ENCODE measurements around the gene FOXP1. TPM values are rescaled to one million over a fixed set of nuclear protein-coding genes. Genes with fewer than 3 reads are reported as not detected.

Gene FOXP1
- total RNA-seq, 1 experiment from 2014 or later = 24.7 TPM

DNA sequence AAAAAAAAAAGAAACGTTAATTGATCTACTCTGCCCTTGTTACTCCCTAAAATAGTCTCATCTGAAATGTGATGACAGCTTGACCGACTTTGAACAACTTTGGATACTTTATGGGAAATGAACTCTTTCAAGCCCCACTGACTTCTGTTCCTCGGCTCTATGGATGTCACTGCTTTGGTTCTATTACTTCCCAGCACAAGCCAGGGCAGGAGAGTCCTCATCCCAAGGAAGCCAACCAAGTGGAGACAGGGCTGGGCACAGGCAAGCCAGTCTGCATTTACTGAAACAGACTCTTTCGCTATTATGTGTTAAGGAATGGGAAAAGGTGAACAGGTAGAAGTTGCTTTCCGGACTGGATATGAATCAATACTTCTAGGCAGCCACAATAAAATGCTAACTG, 444.0 kb downstream of the FOXP1 start:
- DNase-seq = no peak
- no peaks in the 10 kb centered on the region for H3K36me3 ChIP-seq (replicated peaks; ENCODE audit: control insufficient read depth, insufficient read depth, low read length)
- H3K4me3 ChIP-seq (ENCODE audit: insufficient read depth, low read depth, low read length) = no peak overlapping the region
- H3K27me3 ChIP-seq (ENCODE audit: control insufficient read depth, insufficient read depth, low read length) = no peaks in the 10 kb centered on the region

DNA sequence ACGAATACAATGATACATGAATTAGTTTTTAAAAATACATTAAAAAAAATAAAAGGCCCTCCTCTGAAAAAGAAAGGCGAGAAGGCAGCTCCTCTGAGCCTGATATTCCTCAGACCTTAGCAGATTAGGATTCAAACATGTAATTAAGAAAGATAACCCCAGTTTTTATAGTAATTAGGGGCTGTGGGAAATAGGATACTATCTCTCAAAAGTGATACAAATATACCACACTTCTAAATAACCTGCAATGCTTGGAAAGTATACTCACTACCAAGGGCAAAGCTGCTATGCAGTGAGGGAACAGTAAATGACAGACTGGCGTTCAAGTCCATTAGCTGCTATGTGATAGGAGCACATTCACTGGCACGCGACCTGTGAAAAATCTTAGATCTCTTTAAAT, 445.1 kb downstream of the FOXP1 start:
- Histone ChIP-seq H3K27me3 (ENCODE audit: control insufficient read depth, insufficient read depth, low read length) (no peaks in the 10 kb centered on the region), H3K4me3 (ENCODE audit: insufficient read depth, low read depth, low read length) (no peak overlapping the region), H3K36me3 (replicated peaks; ENCODE audit: control insufficient read depth, insufficient read depth, low read length) (no peaks in the 10 kb centered on the region)
- no peak for DNase-seq

DNA sequence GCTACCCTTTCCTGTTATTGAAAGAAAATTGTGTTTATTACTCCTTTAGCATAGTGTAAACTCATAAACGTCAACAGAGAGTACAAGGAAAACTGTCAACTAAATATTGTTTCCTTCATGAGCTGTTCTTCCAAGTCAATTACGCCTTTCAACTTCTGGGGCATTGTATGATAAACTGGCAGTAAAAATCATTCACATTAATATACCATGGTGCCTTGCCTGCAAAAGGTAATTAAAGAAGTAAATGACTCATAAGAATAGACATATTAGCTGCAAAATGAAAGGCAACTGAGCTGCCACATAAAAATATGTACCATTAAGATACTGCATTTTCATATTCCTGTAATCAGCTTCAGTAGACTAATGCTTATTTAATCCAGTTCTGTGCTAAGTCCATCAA, 447.3 kb downstream of the FOXP1 start:
- DNase-seq = no peak
- Histone ChIP-seq H3K4me3 (ENCODE audit: insufficient read depth, low read depth, low read length) (no peak overlapping the region), H3K27me3 (ENCODE audit: control insufficient read depth, insufficient read depth, low read length) (no peaks in the 10 kb centered on the region), H3K36me3 (replicated peaks; ENCODE audit: control insufficient read depth, insufficient read depth, low read length) (no peaks in the 10 kb centered on the region)

DNA sequence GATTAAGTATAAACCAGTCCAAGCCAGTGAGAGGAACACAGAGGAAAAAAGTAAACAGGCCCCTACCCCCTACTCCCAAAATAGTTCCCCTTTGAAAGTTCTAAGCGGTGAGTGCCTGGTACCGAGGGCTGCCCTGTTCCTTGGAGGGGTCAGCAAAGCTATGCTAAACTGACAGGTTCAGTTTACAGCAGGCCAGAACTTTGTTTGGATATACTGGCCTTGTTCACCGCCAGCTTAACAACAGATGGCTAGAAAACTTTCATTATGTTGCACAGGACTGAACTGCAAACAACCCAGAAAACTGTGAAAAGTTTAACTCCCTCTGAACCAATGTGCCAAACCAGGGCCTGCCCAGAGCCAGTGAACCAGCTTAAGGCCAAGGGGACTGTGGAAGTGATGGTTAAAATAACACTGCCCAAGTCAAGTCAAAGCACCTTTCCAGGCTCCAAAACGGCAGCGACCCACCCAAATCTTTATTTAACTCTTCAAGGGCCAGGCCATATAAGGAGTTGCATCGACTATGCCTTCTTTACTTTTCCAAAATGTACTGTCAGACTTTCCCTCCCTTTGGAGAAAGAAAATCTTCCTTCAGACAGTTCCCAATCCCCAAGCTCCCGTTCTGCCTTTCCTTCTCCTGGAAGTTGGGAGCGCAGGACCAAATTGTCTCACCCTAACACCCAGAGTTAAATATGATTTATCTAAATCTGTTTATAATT, 448.0 kb downstream of the FOXP1 start:
- Histone ChIP-seq H3K4me3 (ENCODE audit: insufficient read depth, low read depth, low read length) (no peak overlapping the region), H3K27me3 (ENCODE audit: control insufficient read depth, insufficient read depth, low read length) (no peaks in the 10 kb centered on the region), H3K36me3 (replicated peaks; ENCODE audit: control insufficient read depth, insufficient read depth, low read length) (no peaks in the 10 kb centered on the region)
- DNase-seq = no peak

DNA sequence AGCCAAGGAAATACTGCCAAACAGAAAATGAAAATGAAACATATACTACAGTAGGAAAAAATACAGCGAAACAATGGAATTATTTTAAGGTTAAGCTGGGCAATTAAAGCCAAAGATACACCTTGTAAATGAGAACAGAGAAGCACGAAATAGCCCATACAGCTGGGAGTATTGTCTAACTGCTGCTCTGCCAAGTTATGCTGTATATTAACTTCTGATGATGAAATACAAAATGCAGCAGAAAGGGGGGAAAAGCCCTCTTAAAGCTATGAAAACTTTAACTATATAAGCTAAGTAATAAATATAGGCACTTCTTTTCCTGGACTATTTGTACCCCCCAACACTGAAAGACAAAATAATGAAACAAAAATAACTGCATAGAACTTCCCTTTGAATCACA, 449.0 kb downstream of the FOXP1 start:
- Histone ChIP-seq H3K27me3 (ENCODE audit: control insufficient read depth, insufficient read depth, low read length) (no peaks in the 10 kb centered on the region), H3K36me3 (replicated peaks; ENCODE audit: control insufficient read depth, insufficient read depth, low read length) (no peaks in the 10 kb centered on the region), H3K4me3 (ENCODE audit: insufficient read depth, low read depth, low read length) (no peak overlapping the region)
- DNase-seq = no peak

DNA sequence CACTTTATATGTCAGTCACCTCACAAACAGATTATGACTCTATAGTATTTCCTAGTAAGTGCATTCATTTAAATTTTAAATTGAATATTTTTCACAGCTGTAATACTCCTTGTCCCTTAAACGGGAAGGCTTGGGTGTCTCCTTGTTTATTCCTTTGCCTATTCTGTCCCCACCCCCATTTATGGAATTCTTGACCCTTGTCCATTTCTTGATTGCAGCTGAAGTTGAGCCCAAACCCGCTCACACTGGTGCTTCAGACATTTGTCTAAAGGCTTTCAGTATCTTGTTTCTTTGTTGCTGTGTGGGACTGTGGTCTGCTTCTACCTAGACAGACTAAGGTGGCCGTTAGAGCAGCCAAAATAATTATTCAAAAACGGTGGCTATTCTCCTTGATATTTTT, 449.7 kb downstream of the FOXP1 start:
- DNase-seq = no peak
- no peaks in the 10 kb centered on the region for H3K36me3 ChIP-seq (replicated peaks; ENCODE audit: control insufficient read depth, insufficient read depth, low read length)

DNA sequence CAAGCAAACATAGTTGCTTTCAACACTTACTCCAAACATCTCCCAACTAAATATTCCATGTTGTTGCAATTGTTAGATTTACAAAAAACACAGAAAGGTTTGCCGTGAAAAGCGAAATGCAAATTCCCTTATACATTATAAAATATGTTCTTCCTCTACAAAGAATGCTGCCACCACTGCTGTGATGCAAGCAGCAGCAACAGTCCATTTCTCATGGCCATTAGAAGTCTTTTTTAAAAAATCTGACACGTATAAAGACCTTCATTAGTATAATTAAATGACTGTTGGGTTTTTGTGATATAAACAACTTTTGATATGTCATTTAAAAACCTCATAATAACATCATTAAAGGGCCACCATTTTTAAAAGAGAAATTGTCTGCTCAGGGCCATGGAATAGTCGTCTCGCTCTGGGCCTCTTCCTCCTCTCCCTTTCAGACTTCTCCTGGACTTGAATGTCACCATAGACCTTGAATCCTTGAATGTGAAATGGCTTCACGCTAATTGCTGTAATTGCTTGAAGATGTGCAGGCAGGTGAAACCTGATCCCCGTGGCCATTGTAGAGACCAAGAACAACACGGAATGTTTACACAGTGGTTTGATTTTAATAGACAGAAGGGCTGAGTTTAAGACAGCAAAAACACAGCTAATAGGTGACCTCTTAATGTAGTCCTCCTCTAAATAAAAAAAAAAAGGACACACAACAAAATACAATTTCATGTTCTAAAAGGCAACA, 450.4 kb downstream of the FOXP1 start:
- H3K36me3 ChIP-seq (replicated peaks; ENCODE audit: control insufficient read depth, insufficient read depth, low read length) = no peaks in the 10 kb centered on the region
- no peak for DNase-seq
- H3K4me3 ChIP-seq (ENCODE audit: insufficient read depth, low read depth, low read length) = no peak overlapping the region
- no peaks in the 10 kb centered on the region for H3K27me3 ChIP-seq (ENCODE audit: control insufficient read depth, insufficient read depth, low read length)

More for the DNA sequence above, 449.7 kb downstream of the FOXP1 start:
- no peak overlapping the region for H3K4me3 ChIP-seq (ENCODE audit: insufficient read depth, low read depth, low read length)
- no peaks in the 10 kb centered on the region for H3K27me3 ChIP-seq (ENCODE audit: control insufficient read depth, insufficient read depth, low read length)

DNA sequence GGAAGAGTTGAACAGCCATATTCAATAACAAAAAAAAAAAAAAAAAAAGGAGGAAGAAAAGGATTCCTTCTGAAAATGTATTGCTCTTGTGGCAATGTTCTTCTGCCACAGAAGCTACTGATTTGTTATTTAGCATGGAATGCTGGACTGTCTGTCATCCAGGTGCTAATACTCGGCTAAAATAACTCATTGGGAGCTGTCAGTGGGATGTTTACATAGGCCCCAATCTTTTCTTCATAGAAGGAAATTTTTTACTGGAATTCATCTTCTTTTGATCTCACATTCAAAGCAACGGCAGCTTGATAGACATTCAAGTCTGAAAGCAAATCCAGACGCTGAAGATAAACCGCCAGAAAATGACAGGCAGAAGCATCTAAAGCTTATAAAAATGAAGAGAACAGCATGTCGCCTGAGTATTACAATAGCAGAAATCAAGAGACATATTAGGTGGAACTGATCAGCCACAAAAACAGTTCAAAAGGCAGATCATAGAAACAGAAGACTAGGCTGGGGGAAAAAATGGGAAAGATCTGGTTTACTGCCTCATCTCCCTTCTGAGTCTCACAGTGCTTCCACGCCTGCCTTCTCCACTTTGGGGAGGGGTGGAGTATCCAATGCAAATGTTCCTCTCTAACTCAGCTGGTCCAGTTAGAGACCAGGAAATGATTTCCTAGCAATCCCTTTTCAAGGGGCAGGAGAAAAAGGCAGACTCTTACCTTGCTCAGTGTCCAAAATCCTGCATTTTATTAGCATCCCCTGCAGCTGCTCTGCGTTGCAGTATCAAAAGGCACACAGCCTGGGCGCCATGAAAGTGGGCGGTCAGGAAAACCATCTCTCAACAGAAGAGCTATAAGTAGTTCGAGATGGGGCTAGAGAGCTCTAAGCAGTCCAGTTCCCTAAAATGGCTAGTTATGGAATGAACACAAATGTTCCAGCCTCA, 451.9 kb downstream of the FOXP1 start:
- H3K27me3 ChIP-seq (ENCODE audit: control insufficient read depth, insufficient read depth, low read length) = no peaks in the 10 kb centered on the region
- no peaks in the 10 kb centered on the region for H3K36me3 ChIP-seq (replicated peaks; ENCODE audit: control insufficient read depth, insufficient read depth, low read length)
- H3K4me3 ChIP-seq (ENCODE audit: insufficient read depth, low read depth, low read length) = no peak overlapping the region
- no peak for DNase-seq

DNA sequence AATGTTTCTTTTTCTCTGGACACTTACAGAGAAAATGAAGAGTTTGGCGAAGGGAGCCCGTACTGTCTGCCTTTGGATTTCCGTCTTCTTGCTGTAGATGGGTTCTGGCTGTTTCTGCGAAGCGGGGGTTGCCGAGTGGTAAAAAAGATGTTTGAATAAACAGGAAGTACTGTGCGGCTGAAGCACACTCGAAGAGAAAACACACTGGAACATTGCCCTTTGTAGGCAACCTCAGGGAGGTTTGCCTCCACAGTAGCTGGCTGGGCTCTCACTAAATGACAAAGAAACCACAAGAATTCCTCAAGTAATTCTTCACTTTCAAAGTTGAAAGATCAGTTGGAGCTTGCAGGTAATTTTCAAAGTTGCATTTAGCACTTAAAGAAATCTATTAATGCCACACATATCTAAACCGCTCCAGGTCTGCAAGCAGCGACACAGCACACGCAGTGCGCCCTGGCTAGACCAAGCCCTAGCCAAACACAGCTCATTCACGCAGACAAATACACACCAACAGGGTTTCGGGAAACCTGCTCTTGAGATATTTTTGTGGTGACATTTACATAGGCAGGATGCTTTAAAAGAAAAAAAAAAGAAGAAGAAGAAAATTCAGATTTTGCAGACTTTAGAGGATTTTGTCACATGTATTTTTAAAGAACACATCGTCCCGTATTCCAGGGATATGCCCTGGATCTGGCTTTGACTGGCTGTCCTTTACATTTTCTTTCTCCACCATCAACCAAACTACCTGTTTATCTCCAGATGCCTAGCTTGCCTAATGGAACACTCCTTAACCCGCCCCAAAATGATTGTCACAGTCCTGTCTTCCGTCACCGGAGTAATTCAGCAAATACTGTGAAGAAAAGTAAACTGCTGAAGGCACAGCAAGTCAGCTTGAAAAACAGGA, 452.8 kb downstream of the FOXP1 start:
- H3K27me3 ChIP-seq (ENCODE audit: control insufficient read depth, insufficient read depth, low read length) = no peaks in the 10 kb centered on the region
- peak; percentile 17 for DNase-seq
- no peaks in the 10 kb centered on the region for H3K36me3 ChIP-seq (replicated peaks; ENCODE audit: control insufficient read depth, insufficient read depth, low read length)
- peak overlapping the region; percentile 21 for H3K4me3 ChIP-seq (ENCODE audit: insufficient read depth, low read depth, low read length)

DNA sequence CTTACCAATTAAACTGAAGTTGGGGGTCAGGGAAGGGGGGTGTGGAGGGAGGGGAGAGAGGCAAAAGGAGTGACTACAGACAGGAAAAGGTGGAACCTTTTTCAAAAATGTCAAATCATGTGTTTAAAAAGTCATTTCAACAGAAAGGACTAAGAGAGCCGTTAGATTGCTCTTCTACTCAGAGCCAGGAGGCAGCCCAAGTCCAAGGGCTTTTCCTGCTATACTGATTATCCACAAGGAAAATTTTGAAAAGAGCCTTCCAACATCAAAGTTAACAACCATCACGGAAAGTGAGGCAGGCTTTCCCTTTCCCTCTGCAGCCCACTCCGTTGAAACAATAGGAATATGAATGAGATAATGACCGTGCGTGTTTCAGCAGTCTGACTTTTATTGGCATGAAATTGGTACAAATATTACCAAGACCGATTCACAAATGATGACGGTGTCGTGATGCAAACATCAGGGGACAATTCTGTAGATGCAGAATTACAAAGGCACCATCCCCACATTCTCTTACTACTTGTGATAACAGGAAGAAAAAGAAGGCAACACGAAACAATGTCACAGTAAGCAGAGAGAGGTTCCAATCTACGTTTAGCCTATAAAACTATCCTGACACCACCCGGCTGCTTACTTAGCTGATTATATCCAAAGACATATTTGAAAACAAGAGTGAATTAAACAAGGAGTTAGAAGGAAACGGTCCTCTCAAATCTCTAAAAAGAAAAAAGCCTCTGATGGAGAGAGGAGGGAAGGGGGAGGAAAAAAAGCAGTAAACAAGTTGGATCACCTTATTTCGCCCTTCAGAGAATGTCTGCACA, 453.7 kb downstream of the FOXP1 start:
- no peak for DNase-seq
- Histone ChIP-seq H3K4me3 (ENCODE audit: insufficient read depth, low read depth, low read length) (peak overlapping the region; percentile 21), H3K36me3 (replicated peaks; ENCODE audit: control insufficient read depth, insufficient read depth, low read length) (no peaks in the 10 kb centered on the region), H3K27me3 (ENCODE audit: control insufficient read depth, insufficient read depth, low read length) (no peaks in the 10 kb centered on the region)

DNA sequence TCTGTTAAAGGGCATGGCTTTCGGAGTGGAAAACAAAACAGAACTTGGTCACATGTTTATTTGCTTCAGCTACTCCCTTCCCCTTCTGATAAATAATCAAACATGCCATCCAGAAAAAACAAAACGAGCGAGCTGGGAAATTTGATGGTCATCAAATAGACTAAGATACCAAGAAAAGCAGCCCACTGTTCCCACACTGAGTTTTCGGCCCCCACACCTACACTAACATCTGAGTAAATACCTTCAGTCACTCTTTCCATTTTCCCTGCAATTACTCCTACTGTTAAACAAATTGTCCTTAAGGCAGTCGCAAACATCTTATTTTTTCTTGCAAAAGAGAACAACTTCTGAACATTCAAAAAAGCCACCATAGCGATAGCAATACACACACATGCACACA, 454.6 kb downstream of the FOXP1 start:
- no peak for DNase-seq
- H3K27me3 ChIP-seq (ENCODE audit: control insufficient read depth, insufficient read depth, low read length) = no peaks in the 10 kb centered on the region
- no peaks in the 10 kb centered on the region for H3K36me3 ChIP-seq (replicated peaks; ENCODE audit: control insufficient read depth, insufficient read depth, low read length)
- no peak overlapping the region for H3K4me3 ChIP-seq (ENCODE audit: insufficient read depth, low read depth, low read length)

DNA sequence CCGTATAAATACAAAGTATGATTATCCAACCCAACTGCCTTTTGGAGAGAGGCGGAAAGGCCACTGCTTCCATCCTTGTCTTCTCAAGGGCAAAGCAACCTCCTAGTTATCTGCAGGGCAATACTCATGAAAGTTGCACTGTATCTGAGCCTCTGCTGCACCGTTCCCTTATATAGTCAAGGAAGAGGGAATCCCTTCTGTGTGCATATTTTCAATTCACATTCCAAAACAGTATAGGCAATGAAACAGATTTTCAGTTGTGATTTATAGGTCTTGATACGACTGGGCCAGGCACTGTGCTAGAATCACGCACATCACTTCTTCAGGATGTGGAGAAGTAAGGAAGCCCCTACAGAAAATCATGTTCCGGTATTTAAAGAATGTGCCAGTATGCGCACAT, 455.7 kb downstream of the FOXP1 start:
- DNase-seq = no peak
- Histone ChIP-seq H3K4me3 (ENCODE audit: insufficient read depth, low read depth, low read length) (no peak overlapping the region), H3K27me3 (ENCODE audit: control insufficient read depth, insufficient read depth, low read length) (no peaks in the 10 kb centered on the region), H3K36me3 (replicated peaks; ENCODE audit: control insufficient read depth, insufficient read depth, low read length) (no peaks in the 10 kb centered on the region)

DNA sequence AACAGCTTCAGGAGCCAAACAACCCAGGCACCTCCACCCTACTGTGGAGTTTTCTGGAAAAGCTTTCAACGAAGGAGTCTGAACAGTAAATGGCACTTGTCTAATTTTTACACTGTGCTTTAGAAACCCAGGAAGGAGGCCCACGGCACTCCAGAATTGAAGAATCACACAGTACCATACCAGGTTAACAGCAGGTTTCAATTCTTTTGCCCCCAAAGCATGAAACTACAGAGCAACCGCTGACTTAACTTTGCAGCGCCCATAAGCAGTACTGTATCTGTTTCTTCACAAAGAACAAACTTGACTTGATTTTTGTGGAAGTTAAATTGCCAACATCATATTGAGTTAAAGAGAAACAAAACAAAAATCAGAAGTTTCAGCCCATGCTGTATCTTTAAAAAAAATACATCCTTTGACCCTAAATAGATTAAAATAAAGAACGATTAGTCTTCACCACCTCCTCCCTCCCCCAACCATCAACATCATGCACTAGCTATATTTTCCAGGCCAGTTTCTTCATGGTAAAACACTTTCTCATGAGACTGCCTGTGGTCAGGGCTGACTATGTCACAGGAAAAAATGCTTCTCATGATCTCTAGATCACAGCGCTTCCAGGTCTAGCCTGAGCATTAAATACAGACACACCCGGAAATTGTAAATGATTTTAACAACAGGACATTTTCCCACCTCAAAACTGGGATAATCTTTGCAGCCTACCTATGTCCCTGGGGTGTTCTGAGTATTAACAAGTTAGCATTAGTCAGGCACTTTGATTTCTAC, 456.3 kb downstream of the FOXP1 start:
- no peak for DNase-seq
- H3K27me3 ChIP-seq (ENCODE audit: control insufficient read depth, insufficient read depth, low read length) = no peaks in the 10 kb centered on the region
- H3K4me3 ChIP-seq (ENCODE audit: insufficient read depth, low read depth, low read length) = no peak overlapping the region
- no peaks in the 10 kb centered on the region for H3K36me3 ChIP-seq (replicated peaks; ENCODE audit: control insufficient read depth, insufficient read depth, low read length)

Measured in H7 (cell line).